Measurements from ENCODE around the gene CHRFAM7A. TPM values are rescaled to one million over a fixed set of nuclear protein-coding genes. Genes with fewer than 3 reads are reported as not detected.
"Not testable (repeated sequence)": the region's sequence is repeated elsewhere in the genome, so short reads cannot be mapped to it uniquely, and the experiment has no call there.

Gene CHRFAM7A
- total RNA-seq, 1 experiment from 2014 or later: 7.4 TPM

- H2AFZ ChIP-seq (ENCODE audit: low read depth, low read length, poor library complexity, severe bottlenecking); H3K27me3 ChIP-seq (ENCODE audit: insufficient read depth, low read length); H3K9me3 ChIP-seq (ENCODE audit: control insufficient read depth in 1 of 2, insufficient read depth in 1 of 2, low read depth in 1 of 2, low read length in 2 of 2); H3K79me2 ChIP-seq (ENCODE audit: insufficient read depth, low read length); H3K36me3 ChIP-seq (ENCODE audit: control insufficient read depth in 1 of 2, insufficient read depth in 2 of 2, low read length in 2 of 2); intact Hi-C loops (cut with micrococcal nuclease); H3K27ac ChIP-seq (ENCODE audit: low read depth, low read length); H3K9ac ChIP-seq (ENCODE audit: low read length); H3K9me2 ChIP-seq (ENCODE audit: insufficient read depth); H3K4me2 ChIP-seq (ENCODE audit: low read length); RAD21 ChIA-PET (ENCODE audit: low non-redundant PET in 1 of 2, low total read pairs in 2 of 2, uncharacterized antibody in 2 of 2, unreplicated experiment in 2 of 2); POLR2A ChIA-PET; BruUV-seq (replicated peaks); H3K4me3 ChIP-seq (replicated peaks in 1 of 2; ENCODE audit: low read depth in 1 of 2, low read length in 2 of 2); CTCF ChIA-PET; ATAC-seq; DNase-seq (ENCODE audit: low read depth, low spot score); H4K20me1 ChIP-seq (ENCODE audit: insufficient read depth); H3K4me1 ChIP-seq (ENCODE audit: control insufficient read depth in 1 of 2, insufficient read depth in 2 of 2, low read length in 2 of 2): not testable (repeated sequence)
Measured at GRCh38 chr15:30336584-30336983, 56.8 kb downstream of the CHRFAM7A start.

- ATAC-seq; H3K36me3 ChIP-seq (ENCODE audit: control insufficient read depth in 1 of 2, insufficient read depth in 2 of 2, low read length in 2 of 2); POLR2A ChIA-PET; H3K9me2 ChIP-seq (ENCODE audit: insufficient read depth); H3K27me3 ChIP-seq (ENCODE audit: insufficient read depth, low read length); H2AFZ ChIP-seq (ENCODE audit: low read depth, low read length, poor library complexity, severe bottlenecking); H3K9ac ChIP-seq (ENCODE audit: low read length); BruUV-seq (replicated peaks); H3K4me3 ChIP-seq (replicated peaks in 1 of 2; ENCODE audit: low read depth in 1 of 2, low read length in 2 of 2); intact Hi-C loops (cut with micrococcal nuclease); CTCF ChIA-PET; H4K20me1 ChIP-seq (ENCODE audit: insufficient read depth); DNase-seq (ENCODE audit: low read depth, low spot score); RAD21 ChIA-PET (ENCODE audit: low non-redundant PET in 1 of 2, low total read pairs in 2 of 2, uncharacterized antibody in 2 of 2, unreplicated experiment in 2 of 2); H3K27ac ChIP-seq (ENCODE audit: low read depth, low read length); H3K4me2 ChIP-seq (ENCODE audit: low read length); H3K79me2 ChIP-seq (ENCODE audit: insufficient read depth, low read length); H3K4me1 ChIP-seq (ENCODE audit: control insufficient read depth in 1 of 2, insufficient read depth in 2 of 2, low read length in 2 of 2); H3K9me3 ChIP-seq (ENCODE audit: control insufficient read depth in 1 of 2, insufficient read depth in 1 of 2, low read depth in 1 of 2, low read length in 2 of 2): not testable (repeated sequence)
Measured at GRCh38 chr15:30334152-30334551, 59.2 kb downstream of the CHRFAM7A start.

GRCh38 chr15:30326145-30326544, 67.2 kb downstream of the CHRFAM7A start:
- H3K27me3 ChIP-seq (ENCODE audit: insufficient read depth, low read length); H3K9me3 ChIP-seq (ENCODE audit: control insufficient read depth in 1 of 2, insufficient read depth in 1 of 2, low read depth in 1 of 2, low read length in 2 of 2); H3K4me3 ChIP-seq (replicated peaks in 1 of 2; ENCODE audit: low read depth in 1 of 2, low read length in 2 of 2); H3K9me2 ChIP-seq (ENCODE audit: insufficient read depth); H3K79me2 ChIP-seq (ENCODE audit: insufficient read depth, low read length); CTCF ChIA-PET; H3K36me3 ChIP-seq (ENCODE audit: control insufficient read depth in 1 of 2, insufficient read depth in 2 of 2, low read length in 2 of 2); BruUV-seq (replicated peaks); H3K9ac ChIP-seq (ENCODE audit: low read length); H2AFZ ChIP-seq (ENCODE audit: low read depth, low read length, poor library complexity, severe bottlenecking); RAD21 ChIA-PET (ENCODE audit: low non-redundant PET in 1 of 2, low total read pairs in 2 of 2, uncharacterized antibody in 2 of 2, unreplicated experiment in 2 of 2); intact Hi-C loops (cut with micrococcal nuclease); H3K4me2 ChIP-seq (ENCODE audit: low read length); ATAC-seq; POLR2A ChIA-PET; H4K20me1 ChIP-seq (ENCODE audit: insufficient read depth); H3K27ac ChIP-seq (ENCODE audit: low read depth, low read length); DNase-seq (ENCODE audit: low read depth, low spot score); H3K4me1 ChIP-seq (ENCODE audit: control insufficient read depth in 1 of 2, insufficient read depth in 2 of 2, low read length in 2 of 2): not testable (repeated sequence)

GRCh38 chr15:30321063-30321462, 72.3 kb downstream of the CHRFAM7A start:
- H3K9ac ChIP-seq (ENCODE audit: low read length); H3K4me1 ChIP-seq (ENCODE audit: control insufficient read depth in 1 of 2, insufficient read depth in 2 of 2, low read length in 2 of 2); H3K79me2 ChIP-seq (ENCODE audit: insufficient read depth, low read length); POLR2A ChIA-PET; H3K36me3 ChIP-seq (ENCODE audit: control insufficient read depth in 1 of 2, insufficient read depth in 2 of 2, low read length in 2 of 2); H2AFZ ChIP-seq (ENCODE audit: low read depth, low read length, poor library complexity, severe bottlenecking); BruUV-seq (replicated peaks); H3K4me3 ChIP-seq (replicated peaks in 1 of 2; ENCODE audit: low read depth in 1 of 2, low read length in 2 of 2); H3K4me2 ChIP-seq (ENCODE audit: low read length); CTCF ChIA-PET; intact Hi-C loops (cut with micrococcal nuclease); DNase-seq (ENCODE audit: low read depth, low spot score); H4K20me1 ChIP-seq (ENCODE audit: insufficient read depth); H3K27me3 ChIP-seq (ENCODE audit: insufficient read depth, low read length); H3K9me2 ChIP-seq (ENCODE audit: insufficient read depth); RAD21 ChIA-PET (ENCODE audit: low non-redundant PET in 1 of 2, low total read pairs in 2 of 2, uncharacterized antibody in 2 of 2, unreplicated experiment in 2 of 2); H3K9me3 ChIP-seq (ENCODE audit: control insufficient read depth in 1 of 2, insufficient read depth in 1 of 2, low read depth in 1 of 2, low read length in 2 of 2); H3K27ac ChIP-seq (ENCODE audit: low read depth, low read length); ATAC-seq: not testable (repeated sequence)

- BruUV-seq (replicated peaks); RAD21 ChIA-PET (ENCODE audit: low non-redundant PET in 1 of 2, low total read pairs in 2 of 2, uncharacterized antibody in 2 of 2, unreplicated experiment in 2 of 2); H3K4me1 ChIP-seq (ENCODE audit: control insufficient read depth in 1 of 2, insufficient read depth in 2 of 2, low read length in 2 of 2); intact Hi-C loops (cut with micrococcal nuclease); H4K20me1 ChIP-seq (ENCODE audit: insufficient read depth); H3K36me3 ChIP-seq (ENCODE audit: control insufficient read depth in 1 of 2, insufficient read depth in 2 of 2, low read length in 2 of 2); H3K4me2 ChIP-seq (ENCODE audit: low read length); H3K27me3 ChIP-seq (ENCODE audit: insufficient read depth, low read length); H3K9me2 ChIP-seq (ENCODE audit: insufficient read depth); H3K9ac ChIP-seq (ENCODE audit: low read length); DNase-seq (ENCODE audit: low read depth, low spot score); H3K4me3 ChIP-seq (replicated peaks in 1 of 2; ENCODE audit: low read depth in 1 of 2, low read length in 2 of 2); CTCF ChIA-PET; POLR2A ChIA-PET; H3K9me3 ChIP-seq (ENCODE audit: control insufficient read depth in 1 of 2, insufficient read depth in 1 of 2, low read depth in 1 of 2, low read length in 2 of 2); H2AFZ ChIP-seq (ENCODE audit: low read depth, low read length, poor library complexity, severe bottlenecking); H3K27ac ChIP-seq (ENCODE audit: low read depth, low read length); H3K79me2 ChIP-seq (ENCODE audit: insufficient read depth, low read length); ATAC-seq: not testable (repeated sequence)
Measured at GRCh38 chr15:30315704-30316103, 77.6 kb downstream of the CHRFAM7A start.

All from HCT116 (cell line).